OCI-LY7 (cell line): ENCODE results near the gene PLA2R1.

Experiments used
- CTCF ChIP-seq: fragments of 200-600 bp; sonication (generic); conservative IDR thresholded peaks from 2 replicates; pipeline ENCODE4 v1.5.1; 2014; ENCODE audit warnings: mild to moderate bottlenecking, antibody characterized with exemption, low read length, moderate library complexity, mixed read lengths
- EZH2phosphoT487 ChIP-seq: fragments of 200-600 bp; sonication (generic); IDR thresholded peaks from 2 replicates; pipeline ENCODE4 v1.6.1; 2018; ENCODE audit warnings: low read depth, borderline replicate concordance, mild to moderate bottlenecking, mixed run types, antibody characterized with exemption, low read length, moderate library complexity, mixed read lengths

- no peak for TF ChIP-seq CTCF
- no peak for TF ChIP-seq EZH2phosphoT487
Observed at GRCh38 chr2:159913900-159914299, 148.5 kb downstream of the PLA2R1 start.
